ENCODE data around the gene GNAT1.

GNAT1 gene

GRCh38 chr3:50181985-50182384, 9.4 kb upstream of the GNAT1 start:
- DNase-seq (ENCODE audit: low spot score): no peak

- DNase-seq (ENCODE audit: low spot score): no peak
Measured at GRCh38 chr3:50182533-50183099, 8.8 kb upstream of the GNAT1 start.

GRCh38 chr3:50183755-50184154, 7.7 kb upstream of the GNAT1 start:
- no peak for DNase-seq (ENCODE audit: low spot score)

GRCh38 chr3:50184242-50184978, 7.0 kb upstream of the GNAT1 start:
- DNase-seq (ENCODE audit: low spot score): no peak

GRCh38 chr3:50185230-50185629, 6.2 kb upstream of the GNAT1 start:
- DNase-seq (ENCODE audit: low spot score): no peak

- no peak for DNase-seq (ENCODE audit: low spot score)
Measured at GRCh38 chr3:50186096-50186495, 5.3 kb upstream of the GNAT1 start.

- no peak for DNase-seq (ENCODE audit: low spot score)
Measured at GRCh38 chr3:50187750-50188149, 3.7 kb upstream of the GNAT1 start.

GRCh38 chr3:50189274-50189673, 2.1 kb upstream of the GNAT1 start:
- peak; percentile 91 for DNase-seq (ENCODE audit: low spot score)

- no peak for DNase-seq (ENCODE audit: low spot score)
Measured at GRCh38 chr3:50189989-50190388, 1.4 kb upstream of the GNAT1 start.

- DNase-seq (ENCODE audit: low spot score): no peak
Measured at GRCh38 chr3:50192124-50192523, 714 bp downstream of the GNAT1 start.

- DNase-seq (ENCODE audit: low spot score): peak; percentile 76
Measured at GRCh38 chr3:50192689-50193141, 1.3 kb downstream of the GNAT1 start.

- no peak for DNase-seq (ENCODE audit: low spot score)
Measured at GRCh38 chr3:50193286-50193685, 1.9 kb downstream of the GNAT1 start.

- no peak for DNase-seq (ENCODE audit: low spot score)
Measured at GRCh38 chr3:50193746-50194127, 2.3 kb downstream of the GNAT1 start.

GRCh38 chr3:50194128-50194902, 2.9 kb downstream of the GNAT1 start:
- DNase-seq (ENCODE audit: low spot score): peak; percentile 86

GRCh38 chr3:50194903-50195500, 3.6 kb downstream of the GNAT1 start:
- peak; percentile 47 for DNase-seq (ENCODE audit: low spot score)

GRCh38 chr3:50195501-50196252, 4.3 kb downstream of the GNAT1 start:
- DNase-seq (ENCODE audit: low spot score): no peak

- no peak for DNase-seq (ENCODE audit: low spot score)
Measured at GRCh38 chr3:50196253-50196801, 4.9 kb downstream of the GNAT1 start.

- no peak for DNase-seq (ENCODE audit: low spot score)
Measured at GRCh38 chr3:50201573-50202315, 10.3 kb downstream of the GNAT1 start.

GRCh38 chr3:50202353-50203112, 11.1 kb downstream of the GNAT1 start:
- DNase-seq (ENCODE audit: low spot score): no peak

All from AG20443 (cell line).